Cerebellar cortex (tissue), 1 donor: ENCODE measurements around the gene LYAR.

Experiments
- DNase-seq: peaks from one replicate; pipeline ENCODE4 v3.0.0-alpha.2; 2015; ENCODE audit warnings: low spot score

The LYAR gene

DNA sequence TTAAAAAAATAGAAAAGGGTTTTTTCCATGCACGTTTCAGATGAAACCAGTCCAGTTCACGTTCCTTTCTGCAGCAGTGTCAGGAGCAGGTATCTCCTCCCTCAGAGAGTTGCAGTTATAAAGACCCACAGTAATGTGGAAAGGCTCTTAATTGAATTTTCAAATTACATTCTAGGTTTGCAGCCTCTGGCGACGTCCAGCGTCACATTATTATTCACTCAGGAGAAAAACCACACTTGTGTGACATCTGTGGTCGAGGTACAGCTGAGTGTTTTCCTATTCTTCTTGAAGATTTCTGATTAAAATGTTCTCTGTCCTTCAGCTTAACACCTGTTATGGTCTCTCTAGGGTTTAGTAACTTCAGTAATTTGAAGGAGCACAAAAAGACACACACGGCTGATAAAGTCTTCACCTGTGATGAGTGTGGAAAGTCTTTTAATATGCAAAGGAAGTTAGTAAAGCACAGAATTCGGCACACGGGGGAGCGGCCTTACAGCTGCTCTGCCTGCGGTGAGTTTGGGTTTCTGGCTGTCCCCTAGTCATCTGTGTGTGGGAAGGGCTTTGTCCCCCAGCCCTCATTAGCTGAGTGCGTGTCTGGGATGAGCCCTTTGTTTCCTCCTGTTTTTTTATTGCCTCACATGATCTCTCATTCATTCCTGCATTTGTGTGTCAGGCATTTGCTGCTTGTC lies 25.7 kb upstream of the LYAR start:
- DNase-seq = no peak

DNA sequence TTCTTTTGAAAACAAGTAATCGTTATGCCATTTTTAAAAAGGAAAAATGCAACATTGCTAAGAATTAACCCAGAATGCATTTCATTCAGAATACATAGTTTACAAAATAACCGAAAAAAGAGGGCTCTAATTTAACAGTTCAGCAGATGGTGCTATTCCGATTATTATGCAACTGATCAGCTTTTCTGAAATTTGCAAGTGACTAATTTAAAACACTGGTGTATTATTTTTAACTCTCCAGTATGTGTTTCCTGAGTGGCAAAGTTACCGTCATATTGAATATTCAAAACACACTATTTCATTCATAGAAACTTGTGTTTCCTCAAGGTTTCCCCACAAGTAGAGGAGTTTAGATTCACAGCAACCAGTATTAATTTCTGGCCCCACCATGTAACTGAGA lies 21.2 kb upstream of the LYAR start:
- no peak for DNase-seq

DNA sequence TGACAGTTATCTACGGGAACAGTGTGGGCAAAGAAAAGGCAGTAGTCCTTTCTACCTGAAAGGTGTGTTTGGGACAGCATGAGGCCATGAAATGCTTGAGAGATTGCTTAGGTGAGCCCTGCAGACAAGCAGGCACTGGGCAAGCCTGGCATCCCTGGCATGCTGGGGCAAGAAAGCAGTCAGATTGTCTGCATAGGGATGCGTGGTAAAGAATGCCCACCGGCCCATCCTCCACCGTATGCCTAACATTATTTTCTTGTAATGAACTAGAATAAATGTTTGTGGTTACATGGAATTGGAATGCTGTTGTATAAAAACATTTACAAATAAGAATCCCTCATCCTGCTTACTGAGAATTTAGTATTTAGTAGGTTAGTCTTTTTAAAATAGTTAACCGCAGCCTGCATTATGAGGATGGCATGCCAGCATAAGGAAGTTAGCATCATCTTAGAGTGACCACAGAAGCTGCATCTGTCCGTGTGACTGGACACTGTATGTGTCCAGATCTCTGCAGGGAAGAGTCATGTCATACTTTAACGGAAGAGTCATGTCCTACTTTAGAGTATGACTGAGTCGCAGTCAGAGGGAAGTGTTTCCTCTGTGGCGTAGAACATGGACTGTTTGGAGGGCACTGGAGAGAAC lies 19.0 kb upstream of the LYAR start:
- DNase-seq = peak; percentile 7

DNA sequence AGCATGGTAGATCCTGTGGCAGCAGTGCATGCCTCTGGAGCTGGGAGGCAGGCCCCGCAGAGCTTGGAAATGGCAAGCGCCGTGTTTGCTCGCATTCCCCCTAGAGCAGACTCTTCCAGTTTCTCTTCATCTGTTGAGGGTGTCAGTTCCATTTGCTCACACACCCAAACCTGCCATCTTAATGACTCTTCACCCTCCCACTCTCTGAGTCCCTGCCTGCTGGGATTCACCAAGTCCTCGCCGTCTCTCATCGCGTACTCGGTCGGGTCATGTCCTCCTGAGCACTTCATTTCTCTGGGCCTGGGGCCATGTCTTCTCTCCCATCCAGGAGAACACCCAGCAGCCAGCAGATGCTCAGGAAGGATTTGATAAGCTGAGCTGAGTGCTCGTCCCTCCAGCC lies 17.0 kb upstream of the LYAR start:
- DNase-seq = no peak

DNA sequence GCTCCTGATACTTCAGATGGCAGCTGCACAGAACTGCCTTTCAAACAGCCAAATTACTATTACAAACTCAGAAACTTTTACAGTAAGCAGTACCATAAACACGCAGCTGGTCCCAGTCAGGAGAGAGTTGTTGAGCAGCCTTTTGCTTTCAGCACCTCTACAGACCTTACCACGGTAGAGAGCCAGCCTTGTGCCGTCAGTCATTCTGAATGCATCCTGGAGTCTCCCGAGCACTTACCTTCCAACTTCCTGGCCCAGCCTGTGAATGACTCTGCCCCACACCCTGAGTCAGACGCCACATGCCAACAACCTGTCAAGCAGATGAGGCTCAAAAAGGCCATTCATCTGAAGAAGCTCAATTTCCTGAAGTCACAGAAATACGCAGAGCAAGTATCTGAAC lies 12.5 kb upstream of the LYAR start:
- no peak for DNase-seq

DNA sequence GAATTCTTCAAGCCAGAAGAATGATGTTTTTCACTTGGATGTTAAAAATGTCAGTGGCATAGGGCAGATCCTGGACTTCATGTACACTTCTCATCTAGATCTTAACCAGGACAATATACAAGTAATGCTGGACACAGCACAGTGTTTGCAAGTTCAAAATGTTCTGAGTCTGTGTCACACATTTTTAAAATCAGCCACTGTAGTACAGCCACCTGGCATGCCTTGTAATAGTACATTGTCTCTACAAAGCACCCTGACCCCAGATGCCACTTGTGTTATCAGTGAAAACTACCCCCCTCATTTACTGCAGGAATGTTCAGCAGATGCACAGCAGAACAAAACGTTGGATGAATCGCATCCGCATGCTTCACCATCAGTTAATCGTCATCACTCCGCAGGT lies 12.0 kb upstream of the LYAR start:
- no peak for DNase-seq

DNA sequence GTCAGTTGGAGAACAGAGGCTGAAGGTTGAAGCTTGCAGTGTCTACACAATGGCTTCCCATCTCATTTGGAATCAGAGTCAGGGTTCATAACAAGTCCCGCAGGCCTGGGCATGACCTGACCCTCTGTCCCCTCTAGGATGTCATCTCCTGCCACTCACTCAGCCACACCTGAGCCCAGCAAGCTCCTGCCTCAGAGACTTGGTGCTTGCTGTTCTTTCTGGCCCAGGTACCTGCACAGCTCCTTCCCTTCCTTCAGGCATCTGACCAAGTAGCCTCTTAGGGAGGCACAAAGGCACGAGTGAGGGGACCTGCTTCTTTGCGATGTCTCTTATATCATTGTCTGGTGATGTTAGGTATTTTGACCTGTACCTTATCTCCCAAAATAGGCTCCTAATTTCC lies 9.1 kb upstream of the LYAR start:
- DNase-seq = no peak

DNA sequence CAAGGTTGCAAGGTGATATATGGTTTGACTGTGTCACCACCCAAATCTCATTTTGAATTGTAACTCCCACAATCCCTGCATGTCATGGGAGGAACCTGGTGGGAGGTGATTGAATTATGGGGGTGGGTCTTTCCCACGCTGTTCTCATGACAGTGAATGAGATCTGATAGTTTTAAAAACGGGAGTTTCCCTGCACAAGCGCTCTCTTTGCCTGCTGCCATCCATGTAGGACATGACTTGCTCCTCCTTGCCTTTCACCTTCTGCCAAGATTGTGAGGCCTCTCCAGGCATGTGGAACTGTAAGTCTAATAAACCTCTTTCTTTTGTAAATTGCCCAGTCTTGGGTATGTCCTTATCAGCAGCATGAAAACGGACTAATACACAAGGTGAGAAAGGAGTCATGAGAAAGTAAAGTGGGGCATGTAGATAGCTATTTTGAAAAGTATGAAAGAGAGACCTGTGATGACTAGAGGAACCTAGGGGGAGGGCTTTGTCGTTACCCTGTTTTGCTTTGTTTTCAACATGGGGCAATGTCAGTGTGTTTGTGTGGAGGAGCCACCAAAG lies 6.4 kb upstream of the LYAR start:
- no peak for DNase-seq

DNA sequence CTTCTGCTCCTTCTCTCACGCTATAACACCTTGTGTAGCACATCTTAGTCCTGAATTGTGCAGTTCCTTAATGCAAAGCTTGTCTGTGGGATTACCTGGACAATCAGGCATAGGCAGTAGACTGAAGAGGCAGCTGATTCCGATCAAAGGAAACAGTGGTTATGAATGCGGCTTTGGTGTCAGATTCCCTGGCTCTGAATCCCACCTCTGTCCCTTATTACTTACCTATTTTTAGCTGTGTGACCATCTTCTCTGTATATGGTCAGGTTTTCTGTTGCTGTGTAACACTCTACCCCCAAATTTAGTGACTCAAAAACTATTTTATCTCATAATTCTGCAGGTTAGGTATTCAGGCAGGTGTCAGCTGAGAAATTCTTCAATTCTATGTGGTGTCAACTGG lies 3.3 kb upstream of the LYAR start:
- no peak for DNase-seq

DNA sequence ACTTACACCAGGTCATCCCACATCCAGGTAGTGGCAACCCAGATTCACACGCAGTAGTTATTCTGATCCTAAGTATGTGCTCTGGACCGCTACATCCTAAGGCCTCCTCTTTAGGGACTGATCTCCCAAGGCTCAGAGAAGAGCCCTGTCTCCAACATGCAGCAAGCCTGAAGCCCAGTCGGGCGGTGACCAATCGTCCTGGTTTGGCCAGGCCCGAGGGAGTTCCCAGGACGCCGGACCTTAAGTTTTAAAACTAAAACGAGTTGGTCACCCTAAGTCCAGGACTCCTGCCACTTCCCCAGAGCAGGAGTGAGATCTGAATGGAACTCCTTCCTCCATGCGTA lies 385 bp downstream of the LYAR start:
- DNase-seq = no peak

DNA sequence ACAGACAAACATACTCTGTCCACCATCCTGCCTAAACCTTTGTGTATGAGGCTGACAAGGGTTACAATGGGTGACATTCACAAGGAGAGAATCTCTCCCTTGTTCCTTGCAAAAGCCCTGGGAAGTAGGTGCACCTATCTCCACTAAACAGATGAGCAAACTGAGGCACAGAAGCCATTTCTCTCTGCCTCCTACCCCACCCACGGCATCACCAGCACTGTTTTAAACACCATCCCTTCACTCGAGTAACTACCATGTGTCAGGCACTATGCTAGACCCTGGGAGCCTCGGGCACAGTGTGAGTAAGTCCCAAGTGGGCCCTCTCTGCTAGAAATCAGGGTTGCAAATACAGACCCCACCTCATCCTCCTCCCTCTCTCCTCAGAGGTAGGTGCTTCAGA lies 899 bp downstream of the LYAR start:
- no peak for DNase-seq

DNA sequence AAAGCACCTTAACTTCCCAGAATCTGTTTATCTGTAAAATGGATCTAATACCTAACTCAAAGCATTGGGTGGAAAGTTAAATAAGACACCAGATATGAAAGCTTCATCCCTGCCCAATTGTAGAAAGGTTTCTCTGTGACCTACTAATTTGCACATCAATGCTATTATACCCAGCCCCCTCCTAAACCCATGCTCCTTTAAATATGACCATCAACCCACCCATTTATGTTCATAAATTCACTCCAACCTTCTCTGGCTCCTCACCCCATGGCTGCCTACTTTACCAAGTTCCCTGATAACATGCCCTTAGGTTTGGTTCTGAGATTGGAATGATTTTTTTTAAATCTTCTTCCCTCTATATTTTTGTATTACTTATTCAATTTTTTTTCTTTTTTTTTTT lies 1.9 kb downstream of the LYAR start:
- DNase-seq = no peak

DNA sequence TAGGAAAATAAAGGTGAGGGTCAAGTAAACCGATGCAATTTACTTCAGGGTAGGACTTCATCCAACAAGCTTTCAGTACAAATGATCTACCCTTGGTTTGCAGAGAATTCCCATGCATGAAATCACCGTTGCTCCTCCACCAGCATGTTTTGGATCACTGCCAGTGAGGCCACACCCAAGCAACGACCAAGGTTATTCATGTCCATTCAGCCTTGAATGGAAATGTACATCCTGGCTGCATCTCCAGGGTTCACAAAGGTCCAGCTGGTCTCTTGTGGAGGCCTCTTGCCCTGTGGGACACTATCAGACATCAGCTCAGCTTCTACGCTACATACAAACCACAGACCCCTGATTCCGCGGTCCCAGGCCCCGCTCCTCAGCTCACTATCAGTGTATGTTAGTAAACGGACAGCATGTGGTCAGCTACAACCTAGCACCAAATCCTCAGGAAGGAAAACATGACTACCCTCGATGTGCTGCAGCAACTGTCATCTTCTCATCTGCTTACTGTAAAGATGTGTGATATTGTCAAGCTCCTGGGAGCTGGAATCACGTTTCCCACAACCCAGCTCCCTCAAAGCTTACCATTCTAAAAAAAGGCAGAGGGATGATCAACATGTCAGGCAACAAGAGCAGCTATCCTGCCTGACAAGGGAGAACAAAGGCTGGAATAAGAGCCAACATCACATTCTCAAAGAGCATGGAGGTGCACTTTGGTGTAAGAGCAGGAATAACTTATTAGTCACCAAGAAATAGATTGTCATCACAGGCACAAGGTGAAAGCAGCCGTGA lies 4.9 kb downstream of the LYAR start:
- DNase-seq = no peak

DNA sequence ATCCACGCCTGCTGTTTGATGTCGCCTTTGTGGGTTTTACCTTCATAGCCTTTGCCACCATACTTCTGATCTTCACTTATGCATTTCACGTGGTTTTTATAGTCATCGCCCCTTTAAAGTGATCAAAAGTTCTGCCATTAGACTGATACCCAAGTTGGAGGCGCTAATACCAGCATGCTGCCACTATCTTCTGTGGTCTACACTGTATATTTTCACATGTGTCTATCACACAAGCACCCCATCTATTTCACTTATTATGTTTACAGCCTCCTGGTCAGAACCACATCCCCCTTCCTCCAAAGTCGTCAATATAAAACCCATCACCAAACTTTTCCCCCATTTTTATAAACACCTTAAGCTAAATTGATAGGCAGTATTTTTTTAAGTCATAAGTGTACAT lies 8.2 kb downstream of the LYAR start:
- no peak for DNase-seq

DNA sequence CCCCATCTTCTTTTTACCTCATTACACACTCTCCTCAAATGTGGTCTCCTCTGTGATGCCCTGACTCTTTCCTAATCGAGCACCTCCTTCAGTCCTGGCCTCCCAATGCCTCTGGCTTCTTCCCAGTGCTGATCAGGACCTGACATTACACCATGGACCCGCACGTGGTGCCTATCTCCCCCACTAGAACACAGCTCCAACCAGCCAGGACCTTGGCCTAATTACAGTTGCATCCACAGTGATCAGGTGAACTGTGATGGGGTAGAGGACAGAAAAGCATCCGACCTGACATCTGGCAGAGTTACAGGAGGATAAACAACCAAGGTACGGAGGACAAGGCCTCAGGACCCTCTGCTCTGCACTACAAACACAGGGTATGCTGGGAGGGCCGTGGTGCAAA lies 12.4 kb downstream of the LYAR start:
- DNase-seq = no peak

DNA sequence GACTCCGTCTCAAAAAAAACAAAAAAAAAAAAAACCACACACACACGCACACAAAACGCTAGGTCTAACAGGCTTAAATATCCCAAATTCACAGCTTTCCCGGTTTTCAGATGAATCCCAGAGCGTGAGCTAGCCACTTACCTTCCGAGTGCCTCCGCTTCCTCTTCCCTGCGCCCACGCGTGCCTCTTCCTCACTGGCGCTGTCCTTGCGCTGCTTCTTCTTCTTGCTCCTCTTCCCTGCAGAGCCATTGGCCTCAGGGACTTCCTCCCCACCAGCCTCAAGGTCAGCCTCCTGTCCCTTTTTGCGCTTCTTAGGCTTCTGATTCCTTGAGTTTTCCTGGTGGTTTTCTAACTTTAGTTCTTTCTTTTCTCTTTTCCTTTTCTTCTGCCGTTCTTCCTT lies 15.7 kb downstream of the LYAR start:
- DNase-seq = no peak

DNA sequence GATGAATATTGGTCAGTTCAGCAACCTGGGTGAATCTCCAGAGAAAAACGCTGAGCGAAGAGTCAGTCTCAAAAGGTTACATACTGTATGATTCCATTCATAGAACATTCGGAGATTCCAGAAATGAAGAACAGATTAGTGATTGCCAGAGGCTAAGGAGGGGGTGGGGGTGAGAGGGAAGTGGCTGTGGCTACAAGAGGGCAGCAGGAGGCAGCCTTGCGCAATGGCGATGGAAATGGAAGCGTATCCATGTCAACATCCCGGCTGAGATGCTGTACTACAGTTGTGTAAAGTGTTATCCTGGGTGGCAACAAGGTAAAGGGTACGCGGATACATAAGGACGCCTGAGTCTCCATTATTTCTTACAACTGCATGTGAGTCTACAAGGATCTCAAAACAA lies 18.0 kb downstream of the LYAR start:
- no peak for DNase-seq

DNA sequence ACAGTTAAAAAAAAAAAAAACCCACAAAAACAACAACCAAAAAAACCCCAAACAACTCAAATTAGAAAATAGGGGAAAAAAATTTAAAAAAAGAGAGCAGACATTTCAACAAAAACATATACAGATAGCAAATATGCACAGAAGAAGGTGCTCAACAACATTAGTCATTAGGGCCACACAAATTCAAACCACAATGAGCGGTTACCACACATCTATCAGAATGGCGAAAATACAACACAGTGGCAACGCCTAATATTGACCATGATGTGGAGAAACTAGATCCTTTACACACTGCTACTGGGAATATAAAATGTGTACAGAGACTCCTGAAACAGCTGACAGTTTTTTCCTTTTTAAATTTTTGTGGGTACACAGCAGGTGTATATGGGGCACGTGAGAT lies 19.4 kb downstream of the LYAR start:
- no peak for DNase-seq

DNA sequence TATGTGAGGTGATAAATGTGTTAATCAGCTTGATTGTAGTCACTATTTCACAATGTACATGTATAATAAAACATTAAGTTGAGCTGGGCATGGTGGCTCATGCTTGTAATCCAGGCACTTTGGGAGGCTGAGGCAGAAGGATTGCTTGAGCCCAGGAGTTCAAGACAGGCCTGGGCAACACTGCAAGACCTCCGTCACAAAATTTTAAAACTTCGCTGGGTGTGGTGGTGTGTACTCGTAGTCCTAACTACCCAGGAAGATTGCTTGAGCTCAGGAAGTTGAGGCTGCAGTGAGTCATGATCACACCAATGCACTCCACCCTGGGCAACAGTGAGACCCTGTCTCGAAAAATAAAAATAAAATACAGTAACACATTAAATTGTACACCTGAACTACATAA lies 20.1 kb downstream of the LYAR start:
- no peak for DNase-seq

DNA sequence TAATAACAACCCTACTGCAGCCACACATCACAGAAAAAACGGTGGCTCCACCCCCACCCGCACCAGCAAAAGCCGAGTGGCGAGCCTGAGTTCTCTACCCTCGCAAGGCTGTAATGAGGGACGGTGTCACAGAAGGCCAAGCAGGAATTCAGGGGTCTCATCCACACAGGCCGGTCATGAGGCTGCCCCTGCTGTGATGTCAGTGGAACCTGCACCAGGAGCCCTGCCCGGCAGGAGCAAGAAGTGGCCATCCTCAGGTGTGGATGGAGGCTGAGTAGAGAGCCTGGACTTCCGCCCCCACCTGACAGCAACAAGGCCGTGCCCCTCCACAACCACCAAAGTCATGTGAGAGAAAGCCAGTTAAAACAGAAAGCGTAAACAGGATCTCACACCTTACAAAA lies 20.6 kb downstream of the LYAR start:
- no peak for DNase-seq

DNA sequence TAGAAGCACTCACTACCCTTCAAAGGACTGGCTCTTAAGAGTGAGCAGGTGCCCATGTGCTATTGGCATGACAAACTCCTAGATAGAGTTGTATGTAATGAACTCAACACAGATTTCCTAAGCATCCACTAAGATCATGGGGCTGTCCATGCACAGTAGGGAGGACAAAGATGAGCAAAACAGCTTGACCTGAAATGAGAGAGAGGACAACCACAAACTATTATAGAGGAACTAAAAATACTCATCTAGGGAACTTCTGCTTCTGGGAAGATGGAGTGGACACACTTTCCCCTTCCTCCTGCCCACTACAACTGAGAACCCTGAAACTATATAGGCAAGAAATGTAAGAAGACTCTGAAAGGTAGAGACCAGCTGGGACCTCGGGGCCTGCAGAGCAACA lies 21.2 kb downstream of the LYAR start:
- no peak for DNase-seq

DNA sequence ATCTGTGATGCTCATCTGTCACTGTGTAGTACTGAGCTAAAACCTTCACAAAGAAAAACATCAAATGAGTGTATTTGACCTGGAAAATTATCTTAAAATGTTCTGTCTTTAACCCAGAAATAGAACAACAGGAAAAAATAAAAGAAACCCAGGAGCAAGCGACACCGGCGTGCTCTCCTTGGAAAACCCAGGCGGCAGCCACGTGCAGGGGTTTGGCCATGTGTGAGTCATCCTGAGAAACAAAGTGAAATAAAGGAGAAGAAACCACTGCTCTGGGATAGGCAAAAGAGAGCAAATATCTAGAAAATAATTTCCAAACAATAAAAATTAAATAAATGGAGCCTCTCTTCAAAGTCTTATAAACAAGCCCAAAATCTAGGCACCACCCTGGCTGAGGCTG lies 22.0 kb downstream of the LYAR start:
- DNase-seq = no peak

DNA sequence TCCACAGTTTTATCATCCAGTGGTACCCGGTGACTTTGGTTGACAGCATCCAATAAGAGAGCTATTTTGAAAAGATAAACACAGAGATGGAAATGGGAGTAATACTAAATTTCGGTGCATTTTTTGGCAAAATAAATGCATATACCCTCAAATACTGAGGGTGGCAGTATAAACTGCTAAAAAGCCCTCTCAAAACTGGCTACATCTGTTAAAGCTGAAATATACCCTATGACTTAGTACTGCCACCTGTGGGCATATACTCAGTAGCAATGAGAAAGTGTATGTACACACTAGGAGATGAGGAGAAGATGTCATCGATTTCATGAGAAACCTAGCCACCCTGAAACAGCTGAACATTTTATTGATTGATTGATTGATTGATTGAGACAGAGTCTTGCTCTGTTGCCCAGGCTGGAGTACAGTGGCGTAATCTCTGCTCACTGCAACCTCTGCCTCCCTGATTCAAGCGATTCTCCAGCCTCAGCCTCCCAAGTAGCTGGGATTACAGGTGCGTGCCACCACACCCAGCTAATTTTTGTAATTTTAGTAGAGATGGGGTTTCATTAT lies 29.7 kb downstream of the LYAR start:
- DNase-seq = peak; percentile 28
